Activated CD4-positive, CD25-positive, alpha-beta regulatory T cell treated with anti-CD3 and anti-CD28 coated beads, Interleukin-2, amount 50 U/mL, for 72 hours (primary cell): ENCODE results near the gene CANT1.
"Not testable (repeated sequence)": the region's sequence is repeated elsewhere in the genome, so short reads cannot be mapped to it uniquely, and the experiment has no call there.

Experiments
- DNase-seq: peaks from one replicate; pipeline ENCODE4 v3.0.0; 2021

The CANT1 gene

DNA sequence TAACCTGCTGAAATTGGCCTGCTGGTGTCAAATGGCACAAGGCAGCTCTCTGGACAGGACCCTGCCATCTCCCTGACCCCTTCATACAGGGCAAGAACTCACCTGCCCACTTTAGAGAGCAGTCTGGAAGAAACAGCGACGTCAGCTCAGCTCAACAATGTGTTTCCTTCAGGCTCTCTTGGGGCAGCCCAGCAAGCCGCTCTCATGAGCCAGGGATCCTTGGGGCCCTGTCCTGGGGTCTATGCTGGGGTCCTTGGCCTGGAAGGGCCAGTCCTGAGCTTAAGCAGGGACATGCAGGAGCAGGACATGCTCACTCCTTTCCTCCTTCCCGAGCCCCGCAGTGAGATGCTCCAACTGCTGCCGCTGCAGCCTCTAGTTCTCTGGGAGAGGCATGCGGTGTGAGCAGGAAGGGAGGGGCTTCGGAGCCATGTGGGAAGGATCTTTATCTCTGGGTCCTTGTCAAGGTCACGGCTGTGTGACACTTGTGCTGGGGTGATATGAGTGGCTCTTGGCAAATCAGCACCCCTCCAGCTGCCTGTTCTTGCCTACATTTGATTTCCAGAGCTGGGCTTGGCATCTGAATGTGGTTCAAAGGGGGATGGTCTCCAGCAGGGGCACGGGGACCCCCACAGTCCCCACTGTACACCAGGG lies 17.8 kb upstream of the CANT1 start:
- no peak for DNase-seq

DNA sequence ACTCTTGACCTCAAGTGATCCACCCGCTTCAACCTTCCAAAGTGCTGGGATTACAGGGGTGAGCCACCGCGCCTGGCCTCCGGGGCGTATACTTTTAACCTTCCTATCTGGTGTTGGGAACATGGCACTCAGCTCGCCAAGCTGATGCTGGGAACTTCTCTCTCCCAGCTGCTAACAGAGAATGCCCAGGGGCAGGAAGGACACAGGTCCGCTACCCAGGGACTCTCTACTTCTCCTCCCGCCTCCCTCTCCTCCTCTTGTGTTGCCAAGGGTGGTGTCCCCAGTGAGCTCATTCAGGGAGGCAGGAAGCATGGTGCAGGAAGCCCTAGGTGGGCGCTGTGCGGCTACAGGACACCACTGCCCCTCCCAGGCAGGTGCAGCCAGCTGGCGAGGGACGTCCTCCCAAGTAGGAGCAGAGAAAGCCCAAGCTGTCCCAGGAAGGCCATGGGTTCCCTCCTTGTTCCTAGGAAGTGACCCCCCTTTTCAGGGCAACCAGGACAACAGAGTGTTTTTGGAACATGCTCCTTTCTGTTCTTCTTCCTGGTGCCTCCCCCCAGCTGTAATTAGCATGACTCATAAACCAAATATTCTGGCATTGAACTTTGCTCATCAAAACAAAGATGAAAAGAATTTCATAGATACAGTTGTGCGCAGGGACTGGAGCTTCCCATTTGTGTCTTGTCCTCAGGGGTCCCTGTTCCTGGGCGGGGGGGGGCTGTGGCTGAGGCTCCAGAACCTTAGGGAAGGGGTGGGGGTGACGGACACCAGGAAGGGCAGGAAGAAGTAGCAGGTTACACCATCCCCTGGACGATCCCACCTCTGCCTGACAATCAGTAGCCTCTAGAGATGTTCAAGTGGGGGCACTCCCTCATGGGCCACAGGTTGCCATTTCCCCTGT lies 17.1 kb upstream of the CANT1 start:
- DNase-seq = no peak

DNA sequence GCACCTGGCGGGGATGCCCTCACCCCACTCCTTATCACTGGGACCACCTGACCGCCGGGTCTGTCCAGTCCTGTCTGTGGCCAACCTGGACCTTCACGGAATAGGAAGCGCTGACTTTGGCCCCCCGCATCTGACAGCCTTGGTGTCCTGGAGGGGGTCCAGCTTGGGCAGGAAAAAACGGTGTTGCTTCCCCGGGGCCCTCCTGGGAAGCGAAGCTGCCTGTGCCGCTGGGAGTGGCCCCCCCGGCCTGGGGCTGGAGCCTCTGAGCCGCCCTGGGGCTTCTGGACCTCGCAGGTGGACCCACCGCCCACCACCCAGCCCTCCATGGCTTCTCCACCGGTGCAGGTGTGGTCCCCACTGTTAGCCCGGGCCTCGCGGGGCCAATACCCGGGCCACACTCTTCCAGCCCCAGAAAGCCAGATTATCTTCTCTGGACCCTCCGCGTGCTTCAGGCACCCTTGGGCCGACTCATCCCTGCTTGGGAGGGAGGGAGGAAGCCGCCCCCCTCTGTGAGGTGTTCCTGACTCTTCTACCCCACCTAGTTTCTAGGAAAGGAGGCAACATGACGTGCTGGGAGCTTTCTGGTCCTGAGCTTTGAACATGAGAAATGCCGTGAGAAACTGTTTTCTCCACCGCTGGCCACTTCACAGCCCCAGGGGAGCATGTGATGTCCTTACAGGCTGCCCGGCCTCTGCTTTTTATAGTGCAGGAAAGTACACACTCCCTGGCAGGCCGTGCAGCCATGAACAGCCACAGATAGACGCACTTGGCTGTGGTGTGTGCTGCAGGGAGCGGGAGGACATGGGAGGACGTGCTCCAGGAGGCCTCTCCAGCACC lies 15.6 kb upstream of the CANT1 start:
- no peak for DNase-seq

DNA sequence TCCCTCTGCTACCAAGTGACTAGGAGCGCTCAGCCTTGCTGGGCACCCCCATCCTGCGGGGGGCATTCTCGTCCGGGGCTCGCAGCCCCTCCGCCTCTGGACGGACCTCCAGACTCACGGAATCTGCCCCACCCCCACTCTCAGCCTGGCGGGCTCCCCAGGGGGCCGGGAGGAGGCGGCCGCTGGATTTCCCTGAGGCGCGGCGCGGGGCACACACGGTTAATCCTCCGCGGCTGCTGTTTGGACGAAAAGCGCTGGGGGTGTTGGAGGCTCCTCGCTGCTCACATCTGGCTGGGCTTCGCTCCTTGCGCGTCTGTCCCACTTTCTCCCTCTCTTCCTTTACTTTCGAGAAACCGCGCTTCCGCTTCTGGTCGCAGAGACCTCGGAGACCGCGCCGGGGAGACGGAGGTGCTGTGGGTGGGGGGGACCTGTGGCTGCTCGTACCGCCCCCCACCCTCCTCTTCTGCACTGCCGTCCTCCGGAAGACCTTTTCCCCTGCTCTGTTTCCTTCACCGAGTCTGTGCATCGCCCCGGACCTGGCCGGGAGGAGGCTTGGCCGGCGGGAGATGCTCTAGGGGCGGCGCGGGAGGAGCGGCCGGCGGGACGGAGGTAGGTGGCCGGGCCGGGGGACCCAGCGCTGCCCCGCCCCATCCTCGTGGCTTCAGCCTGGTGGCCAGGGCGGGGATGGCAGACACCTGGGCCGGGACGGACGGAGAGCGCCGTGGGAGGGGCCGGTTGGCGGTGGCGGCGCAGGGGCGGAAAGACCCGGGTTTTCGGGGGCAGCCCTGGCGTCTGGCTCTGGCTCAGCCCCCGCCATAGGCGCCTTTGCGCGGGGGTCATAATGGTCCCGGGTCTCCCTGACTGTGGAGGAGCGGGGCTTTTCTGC lies 14.6 kb upstream of the CANT1 start, which contains the start of gene C1QTNF1:
TSS of gene C1QTNF1 (plus strand) at position 284 of the 886 bp plus-strand sequence. CDS start 19,800 bp downstream, outside the sequence.
- peak; percentile 50 for DNase-seq

DNA sequence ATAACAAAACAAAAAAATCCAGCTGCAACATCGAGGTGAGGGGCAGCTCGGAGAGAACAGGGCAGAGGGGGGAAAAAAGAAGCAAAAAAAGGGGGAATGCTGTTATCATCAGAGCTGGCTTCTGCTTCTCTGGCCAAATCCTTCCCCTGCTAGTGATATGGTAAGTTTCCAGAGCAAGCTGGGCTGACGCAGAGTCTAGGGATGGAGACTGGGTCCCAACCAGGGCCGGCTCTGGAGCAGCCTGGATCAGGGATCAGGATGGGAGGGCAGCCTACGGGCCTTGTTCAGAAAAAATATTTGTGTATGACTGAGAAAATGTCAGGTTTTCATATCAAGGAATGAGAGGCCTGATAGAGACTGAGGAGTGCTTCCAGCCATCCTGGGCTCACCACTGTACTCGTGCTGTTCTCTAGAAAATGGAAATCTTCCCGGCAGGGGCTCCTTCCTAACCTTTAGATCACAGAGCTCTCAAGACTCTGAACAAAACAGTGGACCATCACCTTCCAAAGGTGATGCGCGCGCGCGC lies 13.7 kb upstream of the CANT1 start:
- DNase-seq = no peak

DNA sequence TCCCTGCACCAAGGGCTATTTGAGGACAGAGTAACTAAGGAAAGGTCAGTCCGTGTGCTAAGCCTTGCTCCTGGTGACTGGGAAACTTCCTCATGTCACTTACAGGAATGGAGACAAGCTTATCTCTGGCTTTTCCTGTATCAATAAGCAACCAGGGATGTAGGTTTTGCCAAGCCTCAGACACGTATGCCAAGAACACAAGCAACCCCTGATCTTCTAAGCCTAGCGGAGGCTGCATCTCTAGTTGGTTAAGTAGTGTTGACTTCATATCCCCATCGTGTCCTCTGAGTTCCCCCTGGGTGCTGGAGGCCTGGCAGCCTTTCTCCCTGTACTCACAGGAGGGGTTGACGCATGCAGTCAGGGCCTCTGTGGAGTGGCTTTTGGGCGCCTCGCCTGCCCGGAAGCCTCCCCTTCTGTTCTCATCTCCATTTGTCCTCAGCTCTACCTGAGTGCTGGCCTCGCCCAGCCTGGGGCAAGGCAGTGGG lies 13.0 kb upstream of the CANT1 start:
- no peak for DNase-seq

DNA sequence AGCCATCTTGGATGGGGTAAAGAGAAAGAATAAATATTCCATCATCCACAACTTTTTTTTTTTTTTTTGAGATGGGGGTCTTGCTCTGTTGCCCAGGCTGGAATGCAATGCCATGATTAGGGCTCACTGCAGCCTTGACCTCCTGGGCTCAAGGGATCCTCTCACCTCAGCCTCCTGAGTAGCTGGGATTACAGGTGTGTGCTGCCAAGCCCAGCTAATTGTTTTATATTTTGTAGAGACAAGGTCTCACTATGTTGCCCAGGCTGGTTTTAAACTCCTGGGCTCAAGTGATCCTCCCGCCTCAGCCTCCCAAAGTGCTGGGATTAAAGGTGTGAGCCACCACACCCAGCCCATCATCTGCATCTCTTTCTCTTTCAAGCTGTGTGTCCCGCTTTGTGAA lies 12.4 kb upstream of the CANT1 start:
- DNase-seq = not testable (repeated sequence)

DNA sequence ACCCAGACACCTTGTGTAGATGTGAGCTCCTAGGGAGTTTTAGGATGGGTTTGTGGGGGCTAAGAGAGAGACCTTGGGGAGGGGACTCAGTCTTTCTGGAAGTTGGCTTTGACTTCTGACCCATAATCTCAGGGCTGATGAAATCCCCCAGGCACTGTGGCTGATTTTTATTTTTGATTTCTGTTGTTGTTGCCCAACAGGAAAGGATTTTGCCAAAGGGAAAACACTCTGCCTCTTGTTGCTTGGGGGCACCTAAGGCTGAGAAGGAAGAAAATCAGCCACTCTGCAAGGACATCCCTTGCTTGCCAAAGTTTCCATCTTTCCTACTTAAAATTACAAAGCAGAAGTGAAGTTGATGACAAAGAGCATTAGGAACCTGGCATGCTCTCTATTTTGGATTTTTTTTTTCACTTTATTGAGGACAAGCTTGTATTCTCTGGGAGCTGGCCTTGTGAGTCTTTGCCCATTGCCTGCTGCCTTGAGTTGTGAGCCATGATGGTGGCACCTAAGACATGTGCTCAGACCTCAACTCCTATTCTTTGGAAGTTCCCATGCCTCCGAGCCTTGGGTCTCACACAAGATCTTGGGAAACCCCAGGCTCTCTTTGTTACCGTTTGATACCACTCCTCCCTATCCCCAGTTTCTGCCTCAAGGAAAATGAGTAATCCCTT lies 11.2 kb upstream of the CANT1 start:
- DNase-seq = no peak

DNA sequence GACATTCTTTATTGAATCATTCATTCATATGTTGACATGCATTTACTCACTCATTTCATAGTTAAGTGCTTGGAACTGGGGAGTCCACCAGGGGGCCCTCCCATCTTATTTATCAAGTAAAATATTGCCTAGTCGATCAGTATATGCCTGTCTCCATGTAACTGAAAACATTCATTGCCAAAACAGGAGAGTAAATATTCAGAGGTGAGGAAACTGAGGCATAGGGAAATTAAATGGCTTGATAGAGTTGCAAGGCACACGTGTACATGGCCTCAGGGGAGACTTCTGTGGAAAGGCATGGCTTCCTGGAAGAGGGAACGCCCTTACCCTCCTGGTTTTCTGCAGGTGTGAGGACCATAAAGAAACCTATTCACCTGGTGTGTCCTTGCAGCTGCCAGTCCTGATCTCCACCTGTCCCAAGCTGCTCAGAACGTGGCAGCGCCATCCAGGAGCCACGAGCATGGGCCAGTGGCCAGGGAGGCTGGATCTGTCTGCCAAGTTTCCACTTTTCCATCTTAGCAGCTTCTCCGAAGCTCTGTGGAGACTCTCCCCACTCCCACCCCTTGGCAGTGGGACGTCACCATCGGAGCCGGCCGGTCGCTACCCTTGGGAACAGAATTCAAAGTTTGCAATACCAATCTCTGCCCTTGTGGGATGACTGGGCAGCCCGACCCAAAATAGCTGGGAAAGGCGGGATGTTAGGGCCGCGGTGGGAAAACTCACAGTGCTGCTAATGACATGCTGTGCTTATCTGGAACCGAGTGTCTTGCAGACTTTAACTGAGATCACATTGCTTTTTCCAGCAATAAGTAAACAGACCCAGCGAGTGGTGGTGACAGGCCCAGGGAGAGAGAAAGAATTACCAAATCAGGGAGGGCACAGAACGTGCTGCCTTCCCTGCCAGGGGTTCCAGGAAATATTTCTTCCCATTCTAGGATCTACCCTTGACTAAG lies 10.3 kb upstream of the CANT1 start:
- no peak for DNase-seq

DNA sequence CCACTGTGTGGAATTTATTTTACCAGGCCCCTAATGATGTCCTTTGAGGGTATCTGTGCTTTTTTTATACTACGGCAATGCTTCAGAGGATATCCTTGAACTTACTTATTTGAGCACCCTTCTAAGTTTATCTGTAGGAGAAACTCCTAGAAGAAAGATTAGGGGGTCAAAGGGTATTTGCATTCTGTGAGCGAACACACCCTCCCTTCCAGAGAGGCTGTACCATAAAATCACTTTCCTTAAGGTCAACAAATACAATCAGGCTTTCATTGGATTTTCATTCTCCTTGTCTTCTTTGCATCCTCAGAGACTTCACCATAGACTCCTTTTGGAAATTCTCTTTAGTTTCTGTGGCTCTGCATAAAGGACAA lies 9.7 kb upstream of the CANT1 start:
- DNase-seq = no peak

DNA sequence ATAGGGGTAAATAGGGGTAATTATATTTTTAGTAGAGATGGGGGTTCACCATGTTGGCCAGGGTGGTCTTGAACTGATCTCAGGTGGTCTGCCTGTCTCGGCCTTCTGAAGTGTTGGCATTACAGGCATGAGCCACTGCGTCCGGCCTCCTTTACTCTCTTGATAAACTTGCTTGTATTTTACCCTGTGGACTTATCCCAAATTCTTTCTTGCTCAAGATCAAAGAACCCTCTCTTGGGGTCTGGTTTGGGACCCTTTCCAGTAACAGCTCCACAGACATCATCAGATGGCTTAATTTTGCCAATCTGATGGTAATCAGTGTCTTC lies 8.8 kb upstream of the CANT1 start:
- DNase-seq = no peak

DNA sequence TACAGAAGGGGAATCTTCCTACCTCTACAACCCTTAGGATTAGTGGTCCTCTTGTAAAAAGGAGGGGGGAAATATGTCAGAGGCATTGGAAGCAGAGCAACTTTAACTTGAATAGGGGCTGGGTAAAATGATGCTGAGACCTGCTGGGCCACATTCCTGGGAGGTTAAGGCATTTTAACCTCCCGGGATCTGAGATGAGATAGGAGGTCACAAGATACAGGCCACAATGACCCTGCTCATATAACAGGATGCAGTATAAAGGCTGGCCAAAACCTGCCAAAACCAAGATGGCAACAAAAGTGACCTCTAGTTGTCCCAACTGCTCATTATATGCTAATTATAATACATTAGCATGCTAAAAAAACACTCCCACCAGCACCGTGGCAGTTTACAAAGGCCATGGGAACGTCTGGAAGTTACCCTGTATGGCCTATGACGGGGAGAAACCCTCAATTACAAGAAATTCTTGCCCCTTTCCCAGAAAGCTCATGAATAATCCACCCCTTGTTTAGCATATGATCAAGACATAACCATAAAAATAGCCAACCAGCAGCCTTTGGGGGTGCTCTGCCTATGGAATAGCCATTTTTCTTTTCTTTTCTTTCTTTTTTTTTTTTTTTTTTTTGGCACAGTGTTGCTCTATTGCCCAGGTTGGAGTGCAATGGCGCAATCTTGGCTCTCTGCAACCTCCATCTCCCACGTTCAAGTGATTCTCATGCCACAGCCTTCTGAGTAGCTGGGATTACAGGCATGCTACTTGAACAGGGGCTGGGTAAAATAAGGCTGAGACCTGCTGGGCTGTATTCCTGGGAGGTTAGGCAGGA lies 8.2 kb upstream of the CANT1 start:
- no peak for DNase-seq

DNA sequence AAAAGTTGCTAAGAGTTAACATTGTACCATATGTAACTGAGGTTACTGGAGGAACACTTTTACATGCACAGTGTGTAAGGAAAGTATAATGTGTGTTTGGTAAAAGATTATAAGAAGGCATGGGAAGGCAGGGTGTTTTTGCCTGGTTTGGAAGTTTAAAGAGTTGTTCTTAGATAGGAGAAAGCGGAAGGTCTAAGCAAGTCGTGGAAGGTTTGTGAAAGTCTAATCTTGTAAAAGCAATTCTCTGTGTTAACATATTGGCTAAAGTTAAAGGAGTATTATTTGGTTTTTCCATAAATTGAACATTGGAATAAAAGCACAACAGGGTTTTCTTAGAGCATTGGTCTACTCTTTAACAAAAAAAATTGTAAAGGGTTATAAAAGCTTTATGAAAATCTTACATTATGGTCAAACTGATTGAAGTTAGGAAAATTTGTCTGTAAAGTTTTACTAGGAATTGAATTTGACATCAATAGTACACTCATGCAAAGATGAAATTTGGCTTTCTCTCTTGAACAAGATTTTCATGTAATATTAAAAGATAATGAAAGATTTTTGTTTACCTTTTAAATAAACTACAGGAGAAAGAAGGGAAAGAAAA lies 4.7 kb upstream of the CANT1 start:
- DNase-seq = no peak

DNA sequence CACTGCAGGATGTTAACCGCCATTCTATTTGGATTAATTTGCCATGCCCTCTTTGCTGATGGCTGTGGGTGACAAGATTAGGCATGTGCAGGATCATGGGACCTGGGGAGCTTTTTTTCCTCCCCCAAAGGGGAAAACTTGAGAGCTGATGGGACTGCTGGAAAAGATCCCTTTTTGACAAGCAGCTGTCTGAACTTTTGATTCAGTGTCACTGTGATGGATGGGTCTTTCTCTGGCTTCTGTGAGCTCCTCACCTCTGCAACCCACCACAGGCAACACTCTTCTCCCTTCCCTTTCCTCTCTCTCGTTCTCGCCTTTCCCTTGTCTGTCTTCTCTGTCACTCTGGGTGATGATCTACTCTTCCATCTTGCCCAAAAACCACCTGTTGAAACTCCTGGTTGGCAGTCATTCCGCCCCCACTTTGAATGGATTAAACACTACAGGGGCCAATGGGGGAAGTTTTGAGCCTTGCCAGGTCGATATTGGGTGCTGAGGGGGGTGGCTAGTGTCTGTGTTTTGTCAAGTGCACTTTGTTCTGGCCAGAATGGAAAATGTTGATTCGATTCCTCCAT lies 3.1 kb upstream of the CANT1 start:
- DNase-seq = no peak

DNA sequence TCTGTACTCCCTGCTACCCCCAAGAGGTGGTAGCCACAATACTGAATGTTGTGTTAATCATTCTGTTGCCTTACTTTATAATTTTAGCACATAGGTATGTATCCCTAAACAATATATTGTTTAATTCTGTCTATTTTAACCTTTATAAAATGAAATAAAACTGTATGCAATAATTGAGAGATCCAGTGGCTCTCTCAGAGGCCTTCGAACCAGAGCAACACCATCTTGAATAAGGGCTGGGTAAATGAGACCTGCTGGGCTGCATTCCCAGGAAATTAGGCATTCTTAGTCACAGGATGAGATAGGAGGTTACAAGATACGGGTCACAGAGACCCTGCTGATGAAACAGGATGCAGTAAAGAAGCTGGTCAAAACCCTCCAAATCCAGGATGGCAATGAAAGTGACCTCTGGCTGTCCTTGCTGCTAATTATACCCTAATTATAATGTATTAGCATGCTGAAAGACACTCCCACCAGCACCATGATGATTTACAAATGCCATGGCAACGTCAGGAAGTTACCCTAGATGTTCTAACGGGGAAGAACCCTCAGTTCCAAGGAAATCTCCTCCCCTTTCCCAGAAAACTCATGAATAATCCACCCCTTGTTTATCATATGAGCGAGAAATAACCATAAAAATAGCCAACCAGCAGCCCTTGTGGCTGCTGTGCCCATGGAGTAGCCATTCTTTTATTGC lies 2.0 kb upstream of the CANT1 start:
- no peak for DNase-seq

DNA sequence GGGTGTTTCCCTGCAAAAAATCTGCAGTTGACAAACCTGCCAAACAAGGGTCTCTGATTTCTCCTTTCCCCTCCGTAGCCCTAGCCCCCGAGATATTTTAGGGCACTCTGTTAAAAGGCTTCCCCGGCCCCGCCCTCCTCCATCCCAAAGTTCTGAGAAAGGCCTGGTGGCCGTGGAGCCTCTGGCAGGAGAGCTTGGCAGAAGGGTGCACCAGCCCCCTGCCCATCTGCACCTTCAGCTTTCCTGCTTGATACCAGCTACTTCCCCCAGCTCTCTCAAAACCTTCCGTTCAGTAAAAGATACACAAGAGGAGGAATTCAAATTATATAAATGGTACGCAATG lies 711 bp upstream of the CANT1 start:
- DNase-seq = no peak

DNA sequence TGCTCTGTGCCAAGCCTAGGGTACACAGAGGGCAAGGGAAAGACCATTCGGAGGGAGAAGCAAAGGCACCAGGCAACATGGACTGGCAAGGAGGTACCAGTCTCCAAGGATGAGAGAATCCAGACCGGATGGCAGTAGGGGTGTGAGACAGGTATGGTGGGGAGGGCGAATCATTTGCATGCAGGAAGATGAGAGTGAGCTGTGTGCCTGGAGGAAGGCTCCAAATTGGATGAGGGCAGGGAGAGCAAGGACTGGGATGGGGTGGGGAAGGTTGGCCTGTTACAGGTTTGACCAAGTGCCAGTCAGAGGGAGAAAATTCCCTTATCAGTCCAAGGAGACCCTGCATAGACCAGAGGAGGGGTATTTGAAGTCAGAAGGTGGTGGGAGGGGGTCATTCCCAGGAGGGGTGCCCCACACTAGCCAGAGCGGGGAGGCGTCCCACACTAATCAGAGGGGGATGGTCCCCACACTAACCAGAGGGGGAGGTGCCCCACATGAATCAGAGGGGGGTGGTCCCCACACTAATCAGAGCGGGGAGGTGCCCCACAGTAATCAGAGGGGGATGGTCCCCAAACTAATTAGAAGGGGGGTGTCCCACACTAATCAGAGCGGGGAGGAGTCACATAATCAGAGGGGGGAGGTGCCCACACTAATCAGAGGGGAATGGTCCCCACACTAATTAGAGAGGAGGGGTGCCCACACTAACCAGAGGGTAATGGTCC lies 737 bp downstream of the CANT1 start:
- DNase-seq = no peak
